GM18867 (cell line): Measurements from ENCODE around the gene CLCNKA.
A peak's percentile ranks its signal among the peaks of the same experiment; 100 is the strongest.
"Not testable (repeated sequence)": the region's sequence is repeated elsewhere in the genome, so short reads cannot be mapped to it uniquely, and the experiment has no call there.

Source experiments
- ATAC-seq: cut with Tn5 transposase; IDR thresholded peaks from one replicate; pipeline ENCODE4 v1.9.1; 2021; ENCODE audit warnings: mild to moderate bottlenecking, moderate library complexity; ENCODE audit not compliant: unreplicated experiment

CLCNKA gene

DNA sequence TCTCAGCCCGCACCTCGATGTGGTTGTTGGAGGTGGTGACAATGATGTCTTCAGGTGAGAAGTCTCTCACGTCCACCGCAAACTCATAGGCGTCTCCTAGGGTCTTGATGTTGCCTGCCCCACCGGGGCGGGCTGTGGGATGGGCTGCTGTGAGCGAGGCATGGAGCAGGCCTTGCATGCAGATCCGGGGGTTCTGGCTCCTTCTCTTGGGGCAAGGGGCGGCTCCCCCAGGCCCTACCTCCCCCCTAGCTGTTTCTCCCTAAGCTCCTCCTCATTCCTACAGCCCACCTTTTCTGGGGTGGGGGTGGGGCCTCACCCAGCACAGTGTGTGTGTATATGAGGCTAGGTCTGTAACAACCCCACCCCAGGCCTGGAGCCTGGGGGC, 4.8 kb upstream of the CLCNKA start:
- no peak for ATAC-seq

DNA sequence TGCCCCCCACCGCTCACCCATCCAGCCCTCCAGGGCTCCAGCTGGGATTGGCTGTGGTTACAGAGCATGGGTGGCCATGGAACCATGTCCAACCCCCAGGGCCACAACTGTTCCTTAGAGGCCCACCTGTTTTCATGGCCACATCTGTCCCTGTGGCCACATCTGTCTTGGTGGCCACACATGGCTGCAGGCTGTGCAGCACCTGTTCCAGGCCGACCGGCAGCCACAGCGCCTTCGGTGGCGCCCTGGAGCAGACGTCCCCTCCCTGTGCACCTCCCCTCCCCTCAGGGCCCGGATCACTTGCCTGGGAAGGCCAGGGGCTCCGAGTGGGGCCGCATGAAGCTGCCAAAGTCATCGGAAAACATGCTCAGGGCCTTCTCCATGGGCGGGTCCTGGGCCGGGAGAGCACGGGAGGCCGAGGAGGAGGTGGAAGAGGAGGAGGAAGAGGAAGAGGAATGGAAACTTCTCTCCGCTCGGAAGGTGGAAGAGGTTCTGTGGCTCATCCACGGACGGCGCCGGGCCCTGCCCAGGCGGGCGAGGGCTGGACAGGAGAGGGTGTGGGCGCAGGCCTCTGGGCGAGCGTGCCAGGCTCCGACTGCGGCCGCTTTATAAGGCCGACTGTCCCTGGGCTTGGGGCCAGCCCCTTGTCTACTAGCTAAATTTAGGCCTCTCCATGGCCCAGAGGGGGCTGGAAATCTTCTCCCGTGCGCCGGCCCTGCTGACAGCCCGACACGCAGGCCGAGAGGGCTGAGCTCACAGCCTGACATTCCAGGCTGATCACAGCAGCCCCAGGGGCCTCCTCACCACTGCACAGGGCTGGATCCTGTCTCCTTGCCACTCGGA, 4.2 kb upstream of the CLCNKA start, which contains the start of gene HSPB7:
HSPB7 (minus strand) TSS at position 583 of the 843 bp plus-strand sequence; CDS start at position 503, 80 bp downstream.
- ATAC-seq = no peak

DNA sequence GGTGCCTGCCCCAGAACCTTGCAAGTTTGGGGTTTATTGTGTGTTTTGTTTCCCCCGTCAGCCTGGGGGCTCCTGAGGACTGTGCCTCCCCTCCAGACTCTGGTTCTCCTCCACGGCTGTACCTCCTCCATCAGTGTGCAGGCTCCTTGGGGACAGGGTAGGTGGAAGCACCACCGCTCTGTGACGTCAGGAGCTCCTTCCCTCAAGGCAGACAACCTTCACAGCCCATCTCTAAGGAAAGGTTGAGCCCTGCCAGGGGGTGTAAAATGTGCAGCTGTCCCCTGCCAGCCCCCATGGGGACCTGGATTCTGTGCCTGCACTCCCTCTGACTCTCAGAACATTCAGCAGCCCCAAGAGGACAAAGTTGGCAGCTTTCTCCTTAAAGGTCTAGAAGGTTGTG, 3.5 kb upstream of the CLCNKA start:
- ATAC-seq = no peak

DNA sequence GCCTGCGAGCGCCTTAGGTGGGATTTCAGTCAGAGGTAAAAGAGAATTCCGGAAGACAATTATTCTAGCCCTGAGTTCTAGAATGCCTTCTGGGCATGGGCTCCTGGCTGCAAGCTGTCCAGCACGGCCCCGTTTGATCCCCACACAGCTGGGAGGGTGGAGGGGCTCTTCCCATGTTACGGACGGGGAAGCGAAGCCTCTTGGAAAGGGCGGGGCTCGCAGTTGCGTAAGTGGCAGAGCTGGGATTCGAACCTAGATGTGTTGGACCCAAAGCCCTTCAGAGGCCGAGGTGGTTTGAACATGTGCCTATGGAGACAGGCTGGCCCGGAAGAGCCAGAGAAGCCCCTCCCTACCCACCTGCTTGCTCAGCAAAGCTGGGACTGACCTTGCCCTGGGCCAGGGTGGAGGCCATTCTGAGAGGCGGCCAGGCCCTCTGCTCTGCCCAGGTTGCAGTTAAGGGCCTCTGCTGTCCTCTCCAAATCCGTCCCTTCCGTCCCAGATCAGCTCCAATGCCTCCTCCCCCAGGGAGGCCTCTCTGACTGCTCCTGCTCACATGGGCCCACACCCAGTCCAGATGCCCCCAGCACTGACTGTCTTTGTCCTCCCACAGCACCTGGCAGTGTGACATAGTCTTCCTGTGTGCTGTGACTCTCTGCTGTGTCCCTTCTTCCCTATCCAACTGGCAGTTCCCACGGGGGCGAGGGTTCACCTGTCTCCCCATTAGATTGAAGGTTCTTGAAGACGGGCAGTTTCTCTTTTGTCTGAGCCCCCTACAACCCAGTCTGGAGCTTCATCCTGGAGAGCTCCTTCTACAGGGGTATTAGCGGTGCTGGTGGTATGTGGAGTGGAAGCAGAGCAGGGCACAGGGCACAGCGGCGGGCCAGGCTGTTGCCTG, 2.8 kb upstream of the CLCNKA start:
- ATAC-seq = no peak

DNA sequence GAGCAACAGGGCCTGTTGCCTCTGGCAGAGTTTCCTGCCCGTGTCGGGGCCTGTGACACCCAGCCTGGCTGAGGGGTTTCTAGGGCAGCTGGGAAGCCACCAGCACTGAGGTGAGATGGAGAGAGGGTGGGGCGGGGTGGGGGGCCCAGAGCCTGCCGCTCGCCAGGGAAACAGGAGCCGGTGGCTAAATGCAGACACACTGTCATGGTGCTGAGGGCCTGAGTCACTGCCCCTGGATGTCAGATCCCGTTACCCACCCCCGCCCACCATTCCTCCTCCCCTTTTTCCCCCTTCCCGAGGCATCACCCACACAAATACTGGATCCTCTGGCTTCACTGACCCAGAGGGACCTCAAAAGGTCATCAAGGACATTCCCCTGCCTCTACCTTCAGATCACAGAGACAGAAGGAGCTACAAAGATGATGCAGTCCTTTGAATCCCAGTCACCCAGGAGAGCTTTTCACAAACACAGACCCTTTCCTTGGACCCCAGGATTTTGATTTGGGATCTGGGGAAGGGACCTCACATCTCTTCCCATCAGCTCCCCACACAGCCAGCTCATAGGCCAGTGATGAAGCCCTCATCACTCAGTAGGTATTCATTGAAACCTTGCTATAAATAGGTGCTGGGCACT, 2.1 kb upstream of the CLCNKA start:
- ATAC-seq = no peak

DNA sequence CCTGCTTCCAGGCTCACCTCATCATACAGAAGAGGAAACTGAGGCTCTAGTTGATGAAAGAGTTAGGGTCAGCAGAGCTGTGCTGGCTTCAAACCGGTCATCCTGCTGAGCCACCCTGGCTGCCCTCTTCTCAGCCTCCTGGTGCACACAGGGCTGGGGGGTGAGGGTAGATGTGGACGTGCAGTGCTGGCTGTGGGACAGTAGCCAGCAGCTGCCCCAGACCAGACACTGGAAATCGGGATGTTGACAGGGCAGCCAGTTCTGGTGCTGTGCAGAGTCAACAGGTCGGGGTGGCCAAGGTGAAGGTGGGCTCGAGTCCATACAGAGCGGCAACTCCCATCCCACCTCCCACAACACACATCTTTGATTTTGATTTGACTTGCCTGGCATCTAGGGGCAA, 1.5 kb upstream of the CLCNKA start:
- no peak for ATAC-seq

DNA sequence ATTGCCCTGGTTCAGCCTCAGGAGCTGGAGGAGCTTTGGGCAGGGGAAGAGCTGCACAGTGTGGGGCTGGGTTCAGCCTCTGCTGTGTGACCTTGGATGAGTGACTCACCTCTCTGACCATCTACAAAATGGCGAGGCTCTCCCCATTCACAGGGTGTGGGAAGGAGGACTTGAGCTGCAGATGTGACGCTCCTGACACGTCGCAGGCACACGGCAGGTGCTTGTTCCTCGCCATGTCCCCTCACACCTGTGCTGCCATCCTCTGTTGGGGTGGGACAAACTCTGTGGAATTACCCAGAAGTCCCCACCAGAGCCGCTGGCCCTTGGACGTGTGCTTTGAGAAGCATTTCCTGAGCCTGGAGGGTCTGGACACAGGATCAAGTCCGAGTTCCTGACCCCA, 958 bp upstream of the CLCNKA start:
- ATAC-seq = not testable (repeated sequence)

DNA sequence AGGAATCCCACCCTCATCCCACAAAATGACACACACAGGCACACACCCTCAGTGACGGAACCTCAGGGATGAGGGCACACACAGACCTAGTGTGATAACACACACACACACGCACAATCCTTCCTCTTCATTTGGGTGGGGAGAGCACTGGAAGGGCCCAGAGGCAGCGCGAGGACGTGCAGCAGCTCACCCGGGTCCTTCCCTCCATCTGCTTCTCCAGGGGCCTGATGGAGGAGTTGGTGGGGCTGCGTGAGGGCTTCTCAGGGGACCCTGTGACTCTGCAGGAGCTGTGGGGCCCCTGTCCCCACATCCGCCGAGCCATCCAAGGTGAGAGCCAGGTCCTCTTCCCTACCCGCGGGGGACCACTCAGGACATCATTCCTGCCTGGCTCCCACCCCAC, 557 bp downstream of the CLCNKA start:
- ATAC-seq = no peak

DNA sequence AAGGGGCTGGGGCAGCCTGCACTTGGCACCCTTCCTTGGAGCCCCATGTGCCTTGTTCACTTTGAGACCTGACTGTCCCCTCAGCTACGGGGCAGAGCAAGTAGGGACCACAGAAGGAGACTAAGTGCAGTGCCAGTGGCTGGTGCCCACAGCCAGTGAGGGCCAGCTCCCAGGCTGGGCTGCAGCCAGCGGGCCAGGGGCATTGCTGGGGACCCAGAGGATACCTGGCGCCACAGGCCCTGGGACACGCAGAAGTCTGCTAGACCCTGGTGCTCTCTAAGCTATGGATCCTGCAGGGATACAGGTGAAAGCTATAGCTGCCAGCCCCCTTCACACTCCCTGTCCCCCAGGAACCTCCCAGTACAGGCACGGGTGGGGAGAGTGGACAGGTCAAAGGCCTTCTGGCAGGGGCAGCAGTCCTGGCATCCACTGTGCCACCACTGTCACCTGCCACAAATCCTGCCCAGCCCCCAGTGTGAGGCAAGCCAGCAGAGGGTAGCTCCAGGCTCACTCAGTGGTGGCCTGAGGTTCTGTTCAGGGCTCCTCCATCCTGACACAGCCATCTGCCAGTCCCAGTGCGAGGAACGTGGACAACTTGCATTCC, 1.3 kb downstream of the CLCNKA start:
- ATAC-seq = no peak

DNA sequence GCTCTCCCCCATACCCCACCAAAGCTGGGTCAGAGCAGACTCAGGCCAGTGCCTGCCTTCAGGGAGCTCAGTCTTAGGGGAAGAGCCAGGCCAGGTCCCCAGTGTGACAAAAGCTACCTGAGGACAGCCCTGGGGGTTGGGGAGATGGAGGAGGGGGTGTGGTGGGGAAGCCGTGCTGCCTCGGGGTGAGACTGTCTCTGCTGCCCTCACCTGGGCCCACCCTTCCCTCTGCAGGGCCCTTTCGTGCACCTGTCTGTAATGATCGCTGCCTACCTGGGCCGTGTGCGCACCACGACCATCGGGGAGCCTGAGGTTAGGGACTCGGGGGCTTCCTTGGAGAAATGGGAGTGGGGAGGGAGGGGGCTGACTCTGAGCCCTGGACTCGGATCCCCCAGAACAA, 4.5 kb downstream of the CLCNKA start:
- ATAC-seq = not testable (repeated sequence)

DNA sequence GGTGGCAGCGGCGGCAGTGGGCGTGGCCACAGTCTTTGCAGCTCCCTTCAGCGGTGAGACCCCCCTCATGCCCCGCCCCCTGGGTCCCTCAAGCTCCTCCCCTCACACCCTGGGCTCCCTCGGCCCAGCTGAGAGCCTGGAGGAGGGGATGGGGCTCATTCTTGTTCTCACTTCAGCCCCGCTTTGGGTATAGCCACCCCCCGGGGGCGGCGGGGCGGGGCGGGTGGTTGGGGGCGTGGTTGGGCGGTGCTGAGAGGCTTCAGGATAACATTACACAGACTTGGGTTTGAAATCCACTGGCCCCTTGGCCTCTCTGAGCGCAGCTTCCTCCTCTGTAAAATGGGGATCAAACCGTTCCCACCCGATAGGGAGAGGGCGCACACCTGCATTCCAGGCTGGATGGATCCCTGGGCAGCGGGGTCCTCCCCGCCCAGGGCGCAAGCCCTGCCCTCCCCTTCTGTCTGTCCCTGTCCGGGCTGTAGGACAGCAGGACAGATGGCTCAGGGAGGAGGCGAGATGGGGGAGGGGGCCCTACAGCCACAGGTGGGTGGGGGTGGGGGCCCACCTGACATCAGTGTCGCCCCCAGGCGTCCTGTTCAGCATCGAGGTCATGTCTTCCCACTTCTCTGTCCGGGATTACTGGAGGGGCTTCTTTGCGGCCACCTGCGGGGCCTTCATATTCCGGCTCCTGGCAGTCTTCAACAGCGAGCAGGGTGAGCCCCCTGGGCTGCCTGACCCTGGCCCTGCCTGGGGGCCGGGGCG, 5.1 kb downstream of the CLCNKA start:
- ATAC-seq = no peak

DNA sequence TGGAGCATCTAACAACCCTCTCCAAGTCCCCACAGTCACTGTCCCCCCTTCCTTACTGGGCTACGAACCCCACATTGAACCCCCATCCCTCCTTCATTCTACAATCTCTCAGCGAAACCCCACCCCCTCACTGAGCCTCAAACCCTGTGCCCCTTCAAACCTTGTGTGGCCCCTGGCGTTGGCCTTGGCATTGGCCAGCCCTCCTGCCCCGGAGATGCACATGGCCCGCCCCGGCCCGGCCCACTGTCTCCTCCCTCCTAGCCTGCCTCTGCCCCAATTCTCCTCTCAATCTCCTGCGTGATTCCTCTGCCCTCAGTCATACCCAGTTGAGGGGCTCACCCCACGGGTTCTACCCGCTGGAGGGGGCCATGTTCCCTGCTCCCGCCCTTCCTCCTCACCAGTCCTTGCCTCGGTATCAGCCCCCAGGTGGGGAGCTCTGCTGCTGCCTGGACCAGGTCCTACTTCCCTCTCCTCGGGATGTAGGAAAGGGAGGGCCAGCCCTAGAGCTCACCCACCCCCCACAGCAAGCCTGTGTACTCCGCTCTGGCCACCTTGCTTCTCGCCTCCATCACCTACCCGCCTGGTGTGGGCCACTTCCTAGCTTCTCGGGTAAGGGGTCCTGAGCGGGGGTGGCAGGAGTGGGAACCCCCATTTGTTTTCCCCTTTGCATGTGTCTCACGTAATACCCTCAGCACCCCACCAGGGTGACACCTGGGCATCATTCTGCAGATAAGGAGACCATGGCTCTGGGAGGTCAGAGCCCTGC, 6.6 kb downstream of the CLCNKA start:
- ATAC-seq = no peak

DNA sequence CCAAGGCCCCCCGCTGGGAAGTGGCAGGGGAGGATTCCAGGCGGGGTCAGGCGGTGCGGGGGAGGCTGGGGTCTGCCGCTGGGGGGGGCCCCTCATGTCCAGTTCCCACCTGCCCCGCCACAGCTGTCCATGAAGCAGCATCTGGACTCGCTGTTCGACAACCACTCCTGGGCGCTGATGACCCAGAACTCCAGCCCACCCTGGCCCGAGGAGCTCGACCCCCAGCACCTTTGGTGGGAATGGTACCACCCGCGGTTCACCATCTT, 7.1 kb downstream of the CLCNKA start:
- ATAC-seq = not testable (repeated sequence)

DNA sequence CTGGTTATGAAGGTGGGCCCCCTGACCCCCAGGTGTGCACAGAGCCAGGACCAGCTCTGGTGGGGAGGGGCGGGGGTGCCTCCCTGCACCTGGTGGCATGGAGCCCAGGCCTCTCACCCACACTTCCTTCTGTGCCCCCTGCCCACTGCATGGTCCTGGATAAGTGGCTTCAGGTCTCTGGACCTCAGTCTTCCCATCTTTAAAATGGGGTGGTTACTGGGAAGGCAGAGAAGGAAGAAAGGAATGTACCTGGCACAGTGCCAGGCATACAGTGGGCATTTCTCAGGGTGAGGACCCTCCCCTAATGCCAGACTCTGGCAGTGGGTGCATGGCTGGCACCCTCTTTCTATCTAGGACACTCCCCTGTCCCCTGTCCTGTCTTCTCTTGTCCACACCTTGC, 7.5 kb downstream of the CLCNKA start:
- ATAC-seq = no peak

DNA sequence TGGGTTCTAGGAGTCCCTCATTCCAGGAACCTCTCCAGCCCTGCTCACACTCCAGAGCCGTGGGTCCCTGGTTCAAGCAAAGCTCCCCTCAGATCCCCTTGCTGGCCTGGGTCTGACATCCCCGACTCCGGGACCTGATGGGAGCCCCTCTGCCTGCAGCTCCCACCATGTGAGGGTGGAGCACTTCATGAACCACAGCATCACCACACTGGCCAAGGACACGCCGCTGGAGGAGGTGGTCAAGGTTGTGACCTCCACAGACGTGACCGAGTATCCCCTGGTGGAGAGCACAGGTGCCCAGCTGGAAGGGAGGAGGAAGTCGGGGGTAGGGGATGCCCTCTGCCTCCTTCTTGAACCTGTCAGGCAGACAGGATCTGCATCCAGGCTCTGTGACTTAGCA, 9.7 kb downstream of the CLCNKA start:
- no peak for ATAC-seq

DNA sequence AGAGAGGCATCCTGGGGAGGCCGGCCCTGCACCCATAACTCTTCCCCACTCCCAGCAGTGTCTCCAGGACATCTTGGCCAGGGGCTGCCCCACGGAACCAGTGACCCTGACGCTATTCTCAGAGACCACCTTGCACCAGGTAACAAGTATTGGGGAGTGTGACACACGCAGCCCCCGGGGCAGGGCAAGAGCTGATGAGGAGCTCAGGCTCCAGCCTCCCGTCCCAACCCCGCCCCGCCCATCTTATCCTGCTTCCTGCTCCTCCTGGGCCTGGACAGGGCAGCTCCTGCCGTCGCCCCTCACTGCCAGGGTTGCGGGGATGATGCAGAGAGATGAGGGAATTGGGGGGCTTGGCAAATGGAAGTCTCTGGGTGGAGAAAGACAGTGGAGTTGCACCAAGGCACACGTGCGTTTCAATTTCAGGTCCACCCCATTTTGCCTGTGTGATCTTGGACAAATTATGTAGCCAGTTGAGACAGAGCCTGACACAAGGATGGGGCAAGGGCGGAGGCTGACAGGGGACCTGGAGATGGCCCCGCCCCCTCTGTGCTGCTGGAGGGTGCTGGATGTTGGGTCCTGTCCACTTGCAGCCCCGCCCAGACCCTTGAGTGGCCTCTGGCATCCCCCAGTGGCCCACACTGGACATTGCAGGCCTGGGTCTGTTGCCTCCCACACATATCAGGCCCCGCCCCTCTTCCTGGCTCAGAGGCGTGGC, 10.7 kb downstream of the CLCNKA start:
- ATAC-seq = peak; percentile 56

DNA sequence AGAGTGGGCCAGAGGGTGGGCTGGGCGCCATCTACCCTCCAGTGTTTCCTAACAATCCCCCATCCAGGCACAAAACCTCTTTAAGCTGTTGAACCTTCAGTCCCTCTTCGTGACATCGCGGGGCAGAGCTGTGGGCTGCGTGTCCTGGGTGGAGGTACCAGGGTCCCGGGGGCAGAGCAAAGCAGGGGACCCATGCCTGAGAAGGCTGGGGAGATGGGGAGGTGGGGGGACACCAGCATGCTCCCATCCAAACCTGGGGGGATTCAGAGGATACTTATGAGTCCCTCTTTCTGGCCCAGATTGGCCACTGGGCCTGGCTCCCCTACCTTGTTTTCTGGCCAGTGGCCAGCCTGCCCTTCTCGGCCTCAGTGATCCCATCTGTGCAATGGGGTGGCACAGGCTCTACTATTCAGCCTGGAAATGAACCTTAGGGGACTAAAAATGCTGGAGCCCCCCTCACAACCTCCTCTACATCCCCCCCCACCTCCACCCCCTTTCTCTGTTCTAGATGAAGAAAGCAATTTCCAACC, 11.3 kb downstream of the CLCNKA start:
- not testable (repeated sequence) for ATAC-seq

DNA sequence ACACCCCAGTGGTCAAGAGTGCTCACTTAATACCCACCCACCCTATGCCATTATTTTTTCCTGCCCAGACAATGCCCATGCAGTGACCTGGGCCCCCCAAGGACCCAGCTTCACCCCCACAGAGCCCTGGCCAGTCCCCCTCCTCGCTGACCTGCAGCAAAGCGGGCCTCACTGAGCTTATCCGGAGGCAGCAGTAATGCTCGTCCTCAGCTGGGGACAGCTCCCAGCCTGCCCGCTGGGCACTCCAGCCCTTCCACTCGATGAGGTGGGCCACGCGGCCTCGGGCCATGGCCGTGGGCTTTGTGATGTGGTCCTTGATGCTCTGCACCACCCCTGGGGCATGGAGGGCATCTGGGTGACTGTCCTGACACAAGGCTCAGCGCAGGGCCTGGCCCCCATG, 14.6 kb downstream of the CLCNKA start:
- ATAC-seq = not testable (repeated sequence)

DNA sequence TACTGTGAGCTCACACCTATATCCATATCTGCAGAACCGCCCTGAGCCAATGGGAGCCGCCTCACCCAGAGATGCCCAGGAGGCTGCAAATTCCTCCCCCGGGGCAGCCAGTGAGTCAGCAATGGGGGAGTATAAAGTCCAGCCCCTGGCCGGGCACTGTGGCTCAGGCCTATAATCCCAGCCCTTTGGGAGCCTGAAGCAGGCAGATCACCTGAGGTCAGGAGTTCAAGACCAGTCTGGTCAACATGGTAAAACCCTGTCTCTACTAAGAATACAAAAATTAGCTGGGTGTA, 16.7 kb downstream of the CLCNKA start:
- ATAC-seq = no peak
